Brain microvascular endothelial cell (primary cell): ENCODE data around the gene ITGA3.

Experiments used
- DNase-seq: peaks from one replicate; pipeline ENCODE4 v3.0.0-alpha.2; 2020
- H3K27ac ChIP-seq: fragments of 250-450 bp; sonication (Bioruptor Pico); 2 replicates; pipeline ENCODE4 v1.5.1; 2020; ENCODE audit warnings: mild to moderate bottlenecking, moderate library complexity
- H3K27me3 ChIP-seq: fragments of 250-450 bp; sonication (Bioruptor Pico); replicated peaks from 2 replicates; pipeline ENCODE4 v1.5.1; 2020; ENCODE audit warnings: mild to moderate bottlenecking
- H3K36me3 ChIP-seq: fragments of 250-450 bp; sonication (Bioruptor Pico); replicated peaks from 2 replicates; pipeline ENCODE4 v1.5.1; 2020; ENCODE audit warnings: mild to moderate bottlenecking
- H3K4me3 ChIP-seq: 2 replicates; pipeline ENCODE4 v1.5.1; 2011; ENCODE audit warnings: low read depth, mild to moderate bottlenecking, control low read depth, low read length, moderate library complexity
- in situ Hi-C: cut with HindIII; loops from 2 replicates; pipeline ENCODE4 v1.10.0; 2017; ENCODE audit warnings: low sequenced_read_pairs, low pct_ligation_motif_present
- TF ChIP-seq, protein P1 (sequence below): IDR thresholded peaks from 2 replicates; pipeline ENCODE4 v1.5.1; 2011; ENCODE audit warnings: low read depth, mild to moderate bottlenecking, moderate library complexity, low read length, control low read depth, inconsistent platforms; ENCODE audit errors: missing control alignments

ITGA3 gene

DNA sequence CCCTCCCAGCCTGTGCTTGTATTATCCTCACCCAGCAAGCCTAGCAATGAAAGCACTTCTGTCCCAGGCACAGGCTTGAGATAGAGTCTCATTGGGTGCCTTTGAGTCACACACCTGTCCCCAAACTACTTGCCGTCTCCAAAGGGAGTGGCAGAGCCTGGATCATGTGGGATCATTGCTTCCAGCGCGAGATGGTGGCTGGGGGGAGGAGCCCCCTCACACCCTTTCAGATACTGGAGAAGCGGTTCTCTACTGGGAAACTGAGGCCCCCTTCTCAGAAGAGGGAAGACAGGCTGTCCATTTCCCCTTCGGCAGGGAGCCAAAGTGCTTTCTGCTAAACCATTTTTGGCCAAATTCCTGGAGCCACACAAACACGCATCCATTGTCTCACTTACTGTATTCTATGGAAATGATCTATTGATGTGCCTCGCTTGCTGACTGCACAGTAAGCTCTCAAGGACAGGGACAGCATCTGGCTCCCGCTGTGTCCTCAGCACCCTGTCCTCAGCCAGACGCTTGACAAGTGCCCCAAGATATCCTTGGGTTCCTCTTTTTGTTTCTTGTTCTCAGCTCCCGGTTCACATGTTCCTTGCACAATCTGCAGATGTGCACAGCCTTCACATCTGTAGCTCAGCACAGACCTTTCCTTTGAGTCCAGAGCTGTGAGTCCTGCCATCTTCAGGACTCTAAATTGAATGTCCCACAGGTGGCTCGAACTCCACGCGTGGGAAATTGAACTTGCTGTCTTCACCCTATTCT lies 34.9 kb upstream of the ITGA3 start:
- no peak overlapping the region for H3K27ac ChIP-seq
- TF ChIP-seq, protein P1, sequence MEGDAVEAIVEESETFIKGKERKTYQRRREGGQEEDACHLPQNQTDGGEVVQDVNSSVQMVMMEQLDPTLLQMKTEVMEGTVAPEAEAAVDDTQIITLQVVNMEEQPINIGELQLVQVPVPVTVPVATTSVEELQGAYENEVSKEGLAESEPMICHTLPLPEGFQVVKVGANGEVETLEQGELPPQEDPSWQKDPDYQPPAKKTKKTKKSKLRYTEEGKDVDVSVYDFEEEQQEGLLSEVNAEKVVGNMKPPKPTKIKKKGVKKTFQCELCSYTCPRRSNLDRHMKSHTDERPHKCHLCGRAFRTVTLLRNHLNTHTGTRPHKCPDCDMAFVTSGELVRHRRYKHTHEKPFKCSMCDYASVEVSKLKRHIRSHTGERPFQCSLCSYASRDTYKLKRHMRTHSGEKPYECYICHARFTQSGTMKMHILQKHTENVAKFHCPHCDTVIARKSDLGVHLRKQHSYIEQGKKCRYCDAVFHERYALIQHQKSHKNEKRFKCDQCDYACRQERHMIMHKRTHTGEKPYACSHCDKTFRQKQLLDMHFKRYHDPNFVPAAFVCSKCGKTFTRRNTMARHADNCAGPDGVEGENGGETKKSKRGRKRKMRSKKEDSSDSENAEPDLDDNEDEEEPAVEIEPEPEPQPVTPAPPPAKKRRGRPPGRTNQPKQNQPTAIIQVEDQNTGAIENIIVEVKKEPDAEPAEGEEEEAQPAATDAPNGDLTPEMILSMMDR: no peak
- in situ Hi-C loops: no loop called here
- H3K36me3 ChIP-seq: no peaks in the 10 kb centered on the region
- DNase-seq: no peak
- H3K27me3 ChIP-seq: no peaks in the 10 kb centered on the region
- H3K4me3 ChIP-seq: no peak overlapping the region

DNA sequence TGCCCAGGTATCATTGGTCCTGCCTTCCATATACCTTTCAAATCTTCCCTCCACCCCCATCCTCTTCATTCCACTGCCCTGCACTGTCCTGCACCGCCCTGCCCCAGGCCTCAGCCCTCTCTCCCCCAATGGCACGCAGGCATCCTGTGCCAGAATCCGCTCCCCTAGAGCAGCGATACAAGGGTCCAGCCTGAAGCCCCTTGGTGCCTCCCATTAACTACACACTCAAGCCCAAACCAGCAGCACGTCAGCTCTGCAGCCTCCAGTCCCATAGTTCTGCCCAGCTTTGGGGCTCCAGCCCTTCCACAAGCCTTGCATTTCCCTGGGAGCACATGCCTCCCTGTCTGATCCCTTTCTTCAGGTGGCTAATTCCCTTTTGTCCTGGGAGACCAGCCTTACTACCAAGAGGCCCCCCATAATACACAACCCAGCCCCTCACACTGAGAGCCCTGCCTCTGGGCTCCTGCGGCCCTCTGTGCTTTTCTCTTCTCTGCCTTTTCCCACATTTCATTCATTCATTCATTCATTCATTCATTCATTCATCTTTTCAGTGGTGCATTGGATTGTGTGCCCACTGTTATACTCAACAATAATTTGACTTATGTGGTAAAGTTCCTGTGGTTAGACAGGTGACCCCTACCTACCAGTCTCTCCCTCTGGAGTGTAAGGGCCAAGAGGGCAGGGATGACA lies 34.1 kb upstream of the ITGA3 start:
- TF ChIP-seq, protein P1: no peak
- H3K4me3 ChIP-seq: no peak overlapping the region
- H3K27ac ChIP-seq: no peak overlapping the region
- DNase-seq: no peak
- no peaks in the 10 kb centered on the region for H3K27me3 ChIP-seq
- no peaks in the 10 kb centered on the region for H3K36me3 ChIP-seq
- in situ Hi-C loops: no loop called here

DNA sequence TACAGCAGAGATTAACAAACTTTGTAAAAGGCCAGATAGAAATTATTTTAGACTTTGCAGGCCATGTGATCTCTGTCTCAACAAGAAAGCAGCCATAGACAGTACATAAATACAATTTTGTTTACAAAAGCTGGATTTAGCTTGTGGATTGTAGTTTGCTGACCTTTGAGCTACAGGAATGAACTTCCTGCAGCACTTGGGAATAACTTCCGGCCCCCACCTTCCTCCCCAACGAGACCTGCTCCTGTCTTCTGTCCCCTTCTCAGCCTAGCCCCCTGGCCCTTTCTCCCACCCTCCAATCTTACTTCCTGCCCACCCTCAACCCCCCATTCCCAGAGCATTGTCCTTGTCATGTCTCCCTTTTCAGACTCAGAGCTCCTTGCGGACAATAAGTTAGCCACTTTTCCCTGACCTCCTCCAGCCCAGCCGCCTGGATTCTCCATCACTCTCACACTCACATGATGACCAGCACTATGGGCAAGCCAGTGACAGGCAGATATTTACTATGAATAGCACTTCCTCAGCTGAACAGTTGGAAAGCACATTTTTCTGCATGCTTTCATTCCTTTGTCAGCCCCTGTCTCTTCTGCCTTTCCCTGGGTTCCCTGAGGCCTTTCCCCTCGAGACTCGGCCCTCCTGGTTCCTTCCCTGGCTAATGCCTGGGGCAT lies 33.3 kb upstream of the ITGA3 start:
- in situ Hi-C loops: no loop called here
- peak; percentile 29 for DNase-seq
- TF ChIP-seq, protein P1: no peak
- H3K36me3 ChIP-seq: no peaks in the 10 kb centered on the region
- H3K27ac ChIP-seq: no peak overlapping the region
- H3K4me3 ChIP-seq: no peak overlapping the region
- no peaks in the 10 kb centered on the region for H3K27me3 ChIP-seq

DNA sequence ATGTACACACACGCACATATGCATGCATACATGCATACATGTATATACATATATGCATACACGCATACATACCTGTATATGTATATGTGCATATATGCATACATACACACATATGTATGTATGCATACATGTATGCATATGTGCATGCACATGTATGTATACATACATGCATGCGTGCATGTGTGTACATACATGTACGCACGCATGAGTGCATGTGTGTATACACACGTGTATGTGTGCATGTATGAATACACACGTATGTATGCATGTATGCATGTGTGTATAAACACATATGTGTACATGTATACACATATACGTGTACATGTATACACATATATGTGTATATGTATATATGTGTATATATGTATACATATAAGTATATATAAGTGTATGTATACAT lies 32.4 kb upstream of the ITGA3 start:
- DNase-seq: no peak
- Histone ChIP-seq H3K36me3 (no peaks in the 10 kb centered on the region), H3K27ac (no peak overlapping the region), H3K27me3 (no peaks in the 10 kb centered on the region), H3K4me3 (no peak overlapping the region)
- in situ Hi-C loops: no loop called here
- TF ChIP-seq, protein P1: no peak

DNA sequence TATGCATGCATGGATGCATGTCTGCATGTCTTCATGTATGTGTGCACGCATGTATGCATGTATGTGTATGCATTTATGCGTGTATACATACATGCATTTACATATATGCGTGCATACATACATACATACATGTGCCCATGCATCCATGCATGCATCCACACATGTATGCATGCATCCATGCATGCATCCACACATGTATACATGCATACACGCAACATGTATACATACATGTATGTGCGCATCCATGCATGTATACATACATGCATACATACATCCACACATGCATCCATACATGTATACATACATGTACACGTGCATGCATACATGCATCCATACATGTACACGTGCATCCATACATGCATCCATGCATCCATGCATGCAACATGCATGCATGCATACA lies 31.1 kb upstream of the ITGA3 start:
- Histone ChIP-seq H3K27ac (no peak overlapping the region), H3K36me3 (no peaks in the 10 kb centered on the region), H3K27me3 (no peaks in the 10 kb centered on the region), H3K4me3 (no peak overlapping the region)
- no peak for DNase-seq
- in situ Hi-C loops: no loop called here
- TF ChIP-seq, protein P1: no peak
